PFSK-1 (cell line): ENCODE data around the gene ADAM8.

Source experiments
- FOXP2 ChIP-seq: optimal IDR thresholded peaks from 2 replicates; pipeline ENCODE3; 2011; ENCODE audit warnings: borderline replicate concordance, control low read depth, inconsistent platforms; ENCODE audit not compliant: insufficient read depth; ENCODE audit errors: extremely low read length, extremely low read depth
- POLR2AphosphoS5 ChIP-seq: IDR thresholded peaks from 2 replicates; pipeline ENCODE4 v1.6.1; 2012; ENCODE audit warnings: low read depth, mild to moderate bottlenecking, control low read depth, low read length, moderate library complexity
- REST ChIP-seq, 2 experiments: IDR thresholded peaks; 2 replicates each; pipeline versions ENCODE4 v1.6.1 to v1.8.0; 2011 to 2012; ENCODE audit warnings: low read depth in 2 of 2, low read length in 2 of 2, control low read depth in 1 of 2, inconsistent platforms in 1 of 2, mild to moderate bottlenecking in 1 of 2, moderate library complexity in 1 of 2; ENCODE audit not compliant: insufficient read depth in 1 of 2
- SIN3A ChIP-seq: IDR thresholded peaks from 2 replicates; pipeline ENCODE4 v1.6.1; 2012; ENCODE audit warnings: mild to moderate bottlenecking, low read length, moderate library complexity, borderline replicate concordance; ENCODE audit not compliant: insufficient read depth
- TAF1 ChIP-seq: IDR thresholded peaks from 2 replicates; pipeline ENCODE4 v1.6.1; 2012; ENCODE audit warnings: low read length, control low read depth, borderline replicate concordance; ENCODE audit not compliant: insufficient read depth

DNA sequence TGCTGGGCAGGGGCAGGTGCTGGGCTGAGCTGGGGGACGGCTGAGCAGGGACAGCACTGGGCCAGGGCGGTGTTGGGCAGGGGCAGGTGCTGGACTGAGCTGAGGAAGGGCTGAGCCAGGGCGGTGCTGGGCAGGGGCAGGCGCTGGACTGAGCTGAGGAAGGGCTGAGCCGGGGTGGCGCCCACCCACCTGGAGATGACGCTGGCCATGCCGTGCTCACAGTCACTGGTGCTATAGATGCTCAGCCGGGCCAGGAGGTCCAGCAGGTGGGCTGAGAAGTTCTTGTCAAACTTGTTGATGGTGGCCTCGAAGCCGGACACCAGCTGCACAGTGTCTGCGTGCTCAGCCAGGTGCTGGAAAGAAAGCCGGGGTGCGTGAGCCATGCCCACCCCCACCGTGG is 4.4 kb upstream of the ADAM8 start:
- TF ChIP-seq POLR2AphosphoS5, result no peak
- TF ChIP-seq REST (IDR thresholded peaks at IDR 0.05; ENCODE audit: insufficient read depth in 1 of 2, low read depth in 2 of 2, low read length in 2 of 2), result no peak
- TF ChIP-seq FOXP2, result no peak
- TF ChIP-seq TAF1, result no peak
- TF ChIP-seq SIN3A, result no peak
